NK-92 (cell line): ENCODE measurements around the gene FAM110A.
"Not testable (repeated sequence)": the region's sequence is repeated elsewhere in the genome, so short reads cannot be mapped to it uniquely, and the experiment has no call there.

Experiments
- DNase-seq: peaks from one replicate; lab custom pipeline; 2025; ENCODE audit not compliant: unreplicated experiment; lab: John Stamatoyannopoulos, UW

Gene FAM110A

DNA sequence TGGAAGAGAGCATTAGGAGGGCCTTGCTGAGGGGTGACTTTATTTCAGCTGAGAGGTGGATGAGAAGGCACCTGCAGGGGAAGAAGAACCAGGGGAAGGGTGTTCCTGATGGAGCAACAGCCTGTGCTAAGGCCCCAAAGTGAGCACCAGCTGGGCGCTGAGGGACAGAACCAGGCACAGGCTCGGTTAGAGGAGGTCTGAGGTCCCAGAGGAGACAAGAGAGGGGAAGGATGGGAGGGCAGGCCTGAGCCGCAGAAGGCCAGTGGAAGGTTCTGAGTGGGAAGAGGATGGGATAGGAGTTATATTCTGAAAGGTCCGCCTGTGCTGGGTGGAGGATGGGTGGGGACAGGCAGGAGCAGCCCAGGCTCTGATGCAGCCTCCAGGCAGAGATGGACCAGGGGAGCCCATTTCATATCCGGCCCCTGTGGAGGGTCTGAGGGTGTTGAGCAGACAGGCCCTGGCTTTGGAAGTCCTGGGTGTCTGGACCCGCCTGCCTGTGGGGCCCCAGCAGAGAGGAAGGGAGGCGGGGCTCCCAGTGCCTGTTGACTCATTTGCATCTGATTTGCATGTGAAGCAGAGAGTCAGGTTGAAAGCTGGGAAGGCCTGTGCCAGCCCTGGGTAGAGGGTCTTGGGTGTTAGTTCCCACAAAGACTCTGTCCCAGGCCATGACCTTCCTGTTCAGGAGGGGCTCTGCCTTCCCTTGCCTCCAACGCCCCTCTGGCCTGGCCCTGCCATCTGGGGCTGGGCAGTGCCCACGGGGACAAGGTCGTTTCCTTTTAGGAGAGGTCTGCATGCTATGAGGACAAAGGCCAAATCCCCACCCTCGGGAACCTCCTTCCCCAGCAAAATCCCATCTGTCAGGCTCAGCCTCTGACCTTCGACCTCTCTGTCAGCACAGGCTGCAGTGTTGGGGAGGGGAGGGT is 10.6 kb upstream of the FAM110A start:
- DNase-seq = no peak

DNA sequence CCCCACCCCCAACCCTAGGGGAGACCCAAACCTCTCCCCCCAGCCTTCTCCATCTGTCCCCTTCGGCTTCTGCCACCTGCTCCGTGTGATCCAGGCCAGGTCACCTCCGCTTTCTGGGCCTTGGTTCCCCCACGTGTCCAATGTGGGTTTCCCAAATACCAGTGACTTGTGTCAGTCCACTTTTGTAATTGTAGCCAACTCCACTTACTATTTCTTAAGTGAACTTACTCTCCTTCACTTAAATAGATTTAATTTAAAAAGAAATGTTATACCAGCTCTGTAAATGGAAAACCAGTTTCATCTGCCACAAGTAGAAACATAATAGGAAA is 10.0 kb upstream of the FAM110A start:
- DNase-seq = no peak

DNA sequence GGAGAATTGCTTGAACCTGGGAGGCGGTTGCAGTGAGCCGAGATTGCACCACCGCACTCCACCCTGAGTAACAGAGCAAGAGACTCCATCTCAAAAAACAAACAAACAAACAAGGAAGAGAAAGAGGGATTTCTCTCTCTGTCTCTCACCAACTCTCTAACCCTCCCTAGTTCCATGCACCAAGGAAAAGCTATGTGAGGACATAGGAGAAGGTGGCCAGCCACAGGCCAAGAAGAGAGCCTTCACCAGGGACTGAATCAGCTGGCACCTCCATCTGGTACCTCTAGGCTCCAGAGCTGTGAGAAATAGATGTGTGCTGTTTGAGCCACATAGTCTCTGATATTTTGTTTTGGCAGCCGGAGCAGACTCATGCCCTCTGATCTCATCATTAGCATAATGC is 9.0 kb upstream of the FAM110A start:
- DNase-seq = no peak

DNA sequence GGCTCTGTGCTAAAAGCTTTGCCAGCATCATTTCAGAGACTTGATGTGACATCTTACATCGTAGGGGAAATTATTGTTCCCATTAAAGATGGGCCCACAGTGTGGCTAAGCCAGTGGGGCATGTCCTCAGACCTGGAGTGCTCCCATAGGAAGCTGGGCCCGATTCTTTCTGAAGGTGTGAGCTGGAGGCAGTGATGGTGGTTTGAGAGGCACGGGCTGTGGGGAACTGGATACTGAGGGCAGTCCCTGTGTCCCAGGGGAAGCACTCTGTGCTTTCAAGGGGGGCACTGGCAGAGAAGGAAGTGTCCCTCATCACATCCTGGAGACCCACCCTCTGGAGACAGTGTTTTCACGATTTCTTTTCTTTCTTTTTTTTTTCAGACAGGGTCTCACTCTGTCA is 8.6 kb upstream of the FAM110A start:
- no peak for DNase-seq

GRCh38 chr20:825710-826421 is 7.6 kb upstream of the FAM110A start:
- no peak for DNase-seq

DNA sequence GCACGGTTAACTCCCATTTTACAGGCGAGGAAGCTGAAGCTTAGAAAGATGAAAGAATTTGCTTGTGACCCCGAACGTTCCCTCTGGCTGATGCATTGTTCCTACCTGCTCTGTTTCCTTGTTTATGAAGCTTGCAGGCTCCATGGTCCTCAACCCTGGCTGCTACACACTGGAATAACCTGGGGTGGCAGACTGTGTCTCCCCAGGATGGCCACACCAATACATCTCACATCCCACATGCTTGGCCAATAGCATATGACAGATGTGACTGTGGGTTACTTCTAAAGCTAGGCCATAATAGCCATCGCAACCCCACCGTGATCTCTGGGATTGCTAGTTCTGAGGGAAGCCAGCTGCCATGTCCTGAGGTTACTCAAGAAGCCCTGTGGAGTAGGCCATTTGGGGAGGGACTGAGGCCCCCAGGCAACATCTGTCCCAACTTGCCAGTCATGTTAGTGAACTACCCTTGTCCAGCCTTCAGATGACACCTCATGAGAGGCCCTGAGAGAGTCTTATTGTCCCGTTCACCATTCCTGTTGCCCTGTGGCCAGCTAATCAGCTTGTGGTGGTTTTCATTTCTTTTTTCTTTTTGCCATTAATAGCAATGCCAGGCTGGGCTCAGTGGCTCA is 6.7 kb upstream of the FAM110A start:
- no peak for DNase-seq

- DNase-seq = not testable (repeated sequence)
These were observed 5.5 kb upstream of the FAM110A start for GRCh38 chr20:827981-828380.

- DNase-seq = no peak
These were observed 4.5 kb upstream of the FAM110A start for GRCh38 chr20:828987-829386.

GRCh38 chr20:829551-829950 is 4.0 kb upstream of the FAM110A start:
- DNase-seq = no peak

DNA sequence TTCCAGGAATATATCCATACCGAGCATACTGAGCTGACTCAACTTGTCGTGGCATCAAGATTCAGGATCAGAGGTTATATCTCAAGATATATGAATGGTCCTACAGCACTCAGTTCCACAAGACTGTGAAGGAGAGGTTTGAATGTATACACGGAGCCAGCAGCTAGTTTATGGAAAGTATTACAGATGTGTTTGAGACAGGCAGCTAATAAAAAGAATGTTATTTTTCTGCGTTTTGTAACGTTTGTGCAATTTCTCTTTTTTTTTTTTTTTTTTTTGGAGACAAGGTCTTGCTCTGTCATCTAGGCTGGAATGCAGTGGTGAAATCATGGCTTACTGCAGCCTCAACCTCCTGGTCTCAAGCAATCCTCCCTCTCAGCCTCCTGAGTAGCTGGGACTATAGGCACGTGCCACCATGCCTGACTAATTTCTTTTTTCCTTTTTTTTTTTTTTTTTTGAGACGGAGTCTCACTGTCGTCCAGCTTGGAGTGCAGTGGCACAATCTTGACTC is 3.4 kb upstream of the FAM110A start:
- no peak for DNase-seq

GRCh38 chr20:831251-831650 is 2.3 kb upstream of the FAM110A start:
- DNase-seq = no peak

GRCh38 chr20:831956-832355 is 1.6 kb upstream of the FAM110A start:
- DNase-seq = no peak

DNA sequence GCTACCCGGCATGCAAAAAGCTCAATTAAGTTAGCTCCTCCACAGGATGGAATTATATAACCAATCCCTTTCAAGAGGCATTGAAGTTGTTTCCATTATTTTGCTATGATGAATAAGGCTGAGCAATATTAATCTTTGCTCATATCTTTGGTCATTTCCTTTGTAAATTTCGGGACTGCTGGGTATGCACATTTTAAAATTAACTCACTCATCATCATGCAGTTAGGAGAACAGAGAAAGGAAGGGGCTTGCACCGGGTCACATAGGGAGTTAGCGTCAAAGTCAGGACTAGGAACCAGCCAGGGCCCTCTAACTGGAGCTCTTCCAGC is 430 bp upstream of the FAM110A start:
- no peak for DNase-seq

DNA sequence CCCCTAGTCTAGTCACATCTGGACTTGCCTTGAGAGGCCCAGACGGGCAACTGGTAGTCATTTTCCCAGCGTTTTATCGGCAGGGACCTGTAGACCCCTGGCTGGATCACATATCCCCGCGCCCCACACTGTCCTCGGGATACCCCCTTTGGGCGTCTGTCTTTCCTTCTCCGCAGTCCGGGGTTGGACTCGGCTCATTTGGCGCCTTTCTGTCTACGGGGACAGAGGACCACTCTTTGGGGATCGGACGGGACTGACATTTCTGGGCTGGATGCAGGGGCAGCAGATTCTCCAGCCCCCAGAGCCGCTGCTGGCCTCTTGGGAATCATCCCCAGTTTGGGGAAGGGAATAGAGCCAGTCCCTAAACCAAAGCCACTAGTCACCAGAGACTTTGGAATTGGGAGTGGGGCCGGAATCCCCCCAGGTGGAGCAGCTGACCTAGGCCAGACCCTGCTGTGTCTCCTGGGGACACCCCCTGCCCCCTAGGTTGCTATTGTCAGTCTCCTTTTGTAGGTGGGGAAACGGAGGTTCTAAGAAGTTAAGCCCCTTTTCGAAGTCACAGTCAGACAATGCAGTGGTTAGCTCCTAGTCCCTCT is 734 bp downstream of the FAM110A start:
- no peak for DNase-seq

DNA sequence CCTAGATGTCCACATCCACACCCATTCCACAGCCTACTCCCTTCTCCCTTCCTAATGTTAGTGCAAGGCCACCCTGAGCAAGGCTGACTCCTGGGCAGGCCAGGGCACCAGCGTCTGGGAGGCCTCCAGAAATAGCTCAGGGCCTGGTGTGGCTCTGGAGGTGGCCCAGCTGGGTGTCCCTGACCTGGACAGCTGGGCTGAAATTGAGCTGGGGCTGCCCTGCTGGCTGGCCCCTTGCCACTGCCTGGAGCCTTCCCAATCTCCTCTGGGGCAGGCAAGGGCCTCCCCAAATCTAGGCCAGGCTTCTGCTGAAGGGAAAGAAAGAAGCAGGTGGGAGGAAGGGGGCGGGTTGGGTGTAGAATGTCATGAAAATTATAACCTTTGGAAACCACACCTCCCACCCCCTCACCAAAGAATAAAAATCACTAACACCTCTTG is 2.1 kb downstream of the FAM110A start:
- DNase-seq = no peak

GRCh38 chr20:836190-836589 is 2.7 kb downstream of the FAM110A start:
- no peak for DNase-seq

GRCh38 chr20:839015-839414 is 5.5 kb downstream of the FAM110A start:
- no peak for DNase-seq

GRCh38 chr20:839626-840025 is 6.1 kb downstream of the FAM110A start:
- no peak for DNase-seq

DNA sequence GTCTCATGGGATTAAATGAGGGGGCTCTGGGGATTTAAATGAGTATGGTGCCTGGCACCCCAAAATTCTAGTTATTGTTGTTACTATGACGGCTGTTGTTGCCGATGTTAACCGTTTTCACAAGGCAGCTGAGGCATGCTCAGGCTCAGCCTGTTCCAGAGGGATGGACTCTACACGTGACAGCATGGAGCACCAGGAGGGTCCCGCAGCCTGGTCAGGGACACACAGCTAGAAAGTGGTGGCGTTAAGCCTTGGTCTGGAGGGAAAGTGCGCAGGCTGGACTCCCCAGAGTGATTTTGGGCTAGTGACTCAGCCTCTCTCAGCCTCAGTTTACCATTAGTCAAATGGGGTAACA is 7.0 kb downstream of the FAM110A start:
- DNase-seq = no peak

DNA sequence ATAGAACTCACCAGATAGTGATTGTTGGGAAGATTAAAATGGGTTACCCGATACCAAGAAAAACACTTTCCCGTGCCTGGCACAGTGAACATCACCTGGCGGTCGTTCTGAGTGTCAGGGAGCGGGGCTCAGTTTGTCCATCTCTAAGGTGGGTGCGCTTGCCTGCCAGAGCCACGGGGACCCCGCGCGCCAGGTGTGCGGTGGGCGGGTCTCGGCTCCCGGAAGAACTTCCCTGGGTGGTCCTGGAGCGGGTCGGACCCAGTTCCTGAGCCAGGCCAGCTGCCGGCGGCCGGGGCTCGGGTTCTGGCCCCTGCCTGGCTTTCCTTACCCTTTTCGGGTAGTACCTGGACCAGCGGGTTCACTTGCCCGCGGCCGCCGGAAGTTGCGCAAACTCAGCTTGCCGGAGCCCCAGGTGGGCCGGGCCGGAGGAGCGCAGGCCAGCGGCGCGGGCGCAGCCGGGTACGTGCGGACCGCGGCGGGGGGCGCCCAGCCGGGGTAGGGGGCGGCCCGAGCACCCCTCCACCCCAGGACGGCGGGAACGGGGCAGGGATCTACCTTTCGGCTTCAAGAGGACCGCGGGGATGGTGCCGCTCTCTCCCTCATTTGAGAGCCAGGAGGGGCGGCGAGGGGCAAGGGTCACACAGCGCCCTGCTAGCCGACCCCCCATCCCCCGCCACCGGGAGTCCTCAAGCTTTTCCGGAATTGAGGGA is 7.5 kb downstream of the FAM110A start:
- DNase-seq = no peak
